ENCODE measurements around the gene GNGT1. TPM values are rescaled to one million over a fixed set of nuclear protein-coding genes. Genes with fewer than 3 reads are reported as not detected.

Gene GNGT1
- total RNA-seq, result not detected in 2 replicates

GRCh38 chr7:93906267-93906666 is at the start of gene GNGT1:
Gene GNGT1 (plus strand): TSS chr7:93906567. CDS start chr7:93906747, 180 bp downstream.

GRCh38 chr7:93890464-93891068 is 15.8 kb upstream of the GNGT1 start, which contains the start of gene TFPI2:
Gene TFPI2 (minus strand): TSS chr7:93890753. CDS start chr7:93890678, 75 bp downstream.

GRCh38 chr7:93921607-93922566 is 15.5 kb downstream of the GNGT1 start, which contains the start of gene GNG11:
Gene GNG11 (plus strand): TSS chr7:93921735. CDS start chr7:93922138, 403 bp downstream.

Other genes with a start within 250 kb of the GNGT1 start
- 227 and 475 TPM in 2 replicates for gene TFPI2, start 15.8 kb upstream of the GNGT1 start, total RNA-seq
- gene GNG11, start 15.2 kb downstream of the GNGT1 start, total RNA-seq, result 1.2 and 1.7 TPM in 2 replicates
- 22.1 and 30.8 TPM in 2 replicates for gene BET1, start 97.8 kb downstream of the GNGT1 start, total RNA-seq